Keratinocyte (primary cell): ENCODE results near the gene MINDY1.

Source experiments
- EZH2 ChIP-seq: IDR thresholded peaks from one replicate; pipeline ENCODE4 v1.6.1; 2012; ENCODE audit warnings: inconsistent platforms, mild to moderate bottlenecking, low read length, moderate library complexity
- TF ChIP-seq, protein P1 (sequence below), 3 experiments: IDR thresholded peaks in 1 of 3; conservative IDR thresholded peaks in 1 of 3; optimal IDR thresholded peaks in 1 of 3; 2 replicates in 2 of 3; 3 replicates in 1 of 3; pipeline versions ENCODE3 to v1.5.1; 2011; ENCODE audit warnings: low read length in 3 of 3, mild to moderate bottlenecking in 3 of 3, moderate library complexity in 2 of 3, control low read depth in 1 of 3, inconsistent platforms in 1 of 3; ENCODE audit not compliant: insufficient read depth in 2 of 3; ENCODE audit errors: extremely low read depth in 1 of 3

DNA sequence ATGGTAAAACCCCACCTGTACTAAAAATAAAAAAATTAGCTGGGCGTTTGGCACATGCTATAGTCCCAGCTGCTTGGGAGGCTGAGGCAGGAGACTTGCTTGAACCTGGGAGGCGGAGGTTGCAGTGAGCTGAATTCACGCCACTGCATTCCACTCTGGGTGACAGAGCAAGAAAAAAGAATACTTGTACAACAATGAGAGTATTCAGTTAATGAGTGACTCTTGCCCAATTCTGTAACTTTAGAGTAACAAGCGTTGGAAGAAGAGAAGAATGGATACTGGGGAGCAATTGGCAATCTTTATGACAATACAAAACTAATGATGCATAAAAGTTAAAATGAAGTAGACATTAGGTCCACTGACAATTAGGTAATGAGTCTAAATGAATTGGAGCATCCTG lies 14.1 kb downstream of the MINDY1 start:
- TF ChIP-seq, protein P1, sequence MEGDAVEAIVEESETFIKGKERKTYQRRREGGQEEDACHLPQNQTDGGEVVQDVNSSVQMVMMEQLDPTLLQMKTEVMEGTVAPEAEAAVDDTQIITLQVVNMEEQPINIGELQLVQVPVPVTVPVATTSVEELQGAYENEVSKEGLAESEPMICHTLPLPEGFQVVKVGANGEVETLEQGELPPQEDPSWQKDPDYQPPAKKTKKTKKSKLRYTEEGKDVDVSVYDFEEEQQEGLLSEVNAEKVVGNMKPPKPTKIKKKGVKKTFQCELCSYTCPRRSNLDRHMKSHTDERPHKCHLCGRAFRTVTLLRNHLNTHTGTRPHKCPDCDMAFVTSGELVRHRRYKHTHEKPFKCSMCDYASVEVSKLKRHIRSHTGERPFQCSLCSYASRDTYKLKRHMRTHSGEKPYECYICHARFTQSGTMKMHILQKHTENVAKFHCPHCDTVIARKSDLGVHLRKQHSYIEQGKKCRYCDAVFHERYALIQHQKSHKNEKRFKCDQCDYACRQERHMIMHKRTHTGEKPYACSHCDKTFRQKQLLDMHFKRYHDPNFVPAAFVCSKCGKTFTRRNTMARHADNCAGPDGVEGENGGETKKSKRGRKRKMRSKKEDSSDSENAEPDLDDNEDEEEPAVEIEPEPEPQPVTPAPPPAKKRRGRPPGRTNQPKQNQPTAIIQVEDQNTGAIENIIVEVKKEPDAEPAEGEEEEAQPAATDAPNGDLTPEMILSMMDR (optimal IDR thresholded peaks at IDR 0.05 in 1 of 3, IDR thresholded peaks at IDR 0.05 in 1 of 3, conservative IDR thresholded peaks at IDR 0.05 in 1 of 3; ENCODE audit: extremely low read depth in 1 of 3, insufficient read depth in 2 of 3, low read length in 3 of 3): no peak
- TF ChIP-seq EZH2: no peak
